GM12801 (cell line): ENCODE data around the gene ITGA1.

Experiments used
- CTCF ChIP-seq: IDR thresholded peaks from one replicate; pipeline ENCODE4 v1.5.1; 2011; ENCODE audit warnings: control low read depth; ENCODE audit not compliant: insufficient read length; ENCODE audit errors: extremely low read depth

ITGA1 gene

GRCh38 chr5:52796516-52797103 is 8.9 kb downstream of the ITGA1 start:
- no peak for TF ChIP-seq CTCF

- no peak for TF ChIP-seq CTCF
Measured at GRCh38 chr5:52798938-52799337, 11.2 kb downstream of the ITGA1 start.

- no peak for TF ChIP-seq CTCF
Measured at GRCh38 chr5:52799358-52799982, 11.8 kb downstream of the ITGA1 start.

- no peak for TF ChIP-seq CTCF
Measured at GRCh38 chr5:52799983-52800393, 12.3 kb downstream of the ITGA1 start.

GRCh38 chr5:52800394-52801213 is 12.9 kb downstream of the ITGA1 start:
- TF ChIP-seq CTCF, result no peak

- TF ChIP-seq CTCF, result no peak
Measured at GRCh38 chr5:52801329-52801728, 13.6 kb downstream of the ITGA1 start.

- no peak for TF ChIP-seq CTCF
Measured at GRCh38 chr5:52802272-52802973, 14.7 kb downstream of the ITGA1 start.
